GM23248 (cell line): ENCODE data around the gene TMEM253.

Experiments
- EZH2 ChIP-seq: fragments of 200-600 bp; sonication (generic); IDR thresholded peaks from 2 replicates; pipeline ENCODE4 v1.6.1; 2018; ENCODE audit warnings: antibody characterized with exemption, mild to moderate bottlenecking; ENCODE audit not compliant: insufficient read depth, poor library complexity, severe bottlenecking
- EZH2phosphoT487 ChIP-seq: fragments of 200-600 bp; sonication (generic); IDR thresholded peaks from 2 replicates; pipeline ENCODE4 v1.6.1; 2018; ENCODE audit warnings: antibody characterized with exemption, moderate library complexity, mild to moderate bottlenecking, low read depth; ENCODE audit not compliant: insufficient read depth

- TF ChIP-seq EZH2 (no peak), EZH2phosphoT487 (no peak)
These were observed 44.6 kb downstream of the TMEM253 start for GRCh38 chr14:21145437-21145836.
